ENCODE results near the gene SH3BP1. TPM values are rescaled to one million over a fixed set of nuclear protein-coding genes. Genes with fewer than 3 reads are reported as not detected.

SH3BP1 gene
- total and polyA plus RNA-seq, 2 of the 13 experiments (the other 11 are each of a cell fraction or from before 2014, with no cell fraction given): 8.4 to 18.5 TPM

- TF ChIP-seq FOXP4 (CRISPR knock-in tag; IDR thresholded peaks at IDR 0.05): peak; percentile 58
- TF ChIP-seq FOSL2 (CRISPR knock-in tag; IDR thresholded peaks at IDR 0.05): peak; percentile 45
- TF ChIP-seq ZNF598 (CRISPR knock-in tag; IDR thresholded peaks at IDR 0.05; ENCODE audit: borderline replicate concordance): no peak
- TF ChIP-seq THAP7 (CRISPR knock-in tag; IDR thresholded peaks at IDR 0.05): no peak
- TF ChIP-seq FOXK2 (IDR thresholded peaks at IDR 0.05): 0 out of 2 replicates have a peak, but pooled peaks have one; percentile 11
- peak; percentile 31; the same call in 1 of the 2 replicates for TF ChIP-seq SP4 (CRISPR knock-in tag; IDR thresholded peaks at IDR 0.05)
- peak; percentile 52; the same call in 1 of the 2 replicates for TF ChIP-seq SSRP1 (CRISPR knock-in tag; IDR thresholded peaks at IDR 0.05)
- TF ChIP-seq FOXP1 (IDR thresholded peaks at IDR 0.05): no peak
- peak; percentile 57; the same call in 1 of the 2 replicates for TF ChIP-seq FOXP1 (CRISPR knock-in tag; IDR thresholded peaks at IDR 0.05)
- TF ChIP-seq ZGPAT (CRISPR knock-in tag; IDR thresholded peaks at IDR 0.05): peak; percentile 41; the same call in 1 of the 2 replicates
- TF ChIP-seq GZF1 (CRISPR knock-in tag; IDR thresholded peaks at IDR 0.05): no peak
- TF ChIP-seq ZKSCAN1 (IDR thresholded peaks at IDR 0.05; ENCODE audit: low read length): peak; percentile 23; the same call in 1 of the 2 replicates
- TF ChIP-seq CREB3 (CRISPR knock-in tag; IDR thresholded peaks at IDR 0.05): no peak
- TF ChIP-seq CTCF (CRISPR knock-in tag; IDR thresholded peaks at IDR 0.05): peak; percentile 74
- TF ChIP-seq ZNF710 (CRISPR knock-in tag; IDR thresholded peaks at IDR 0.05; ENCODE audit: borderline replicate concordance): peak; percentile 97
- TF ChIP-seq ATF7 (IDR thresholded peaks at IDR 0.05): peak; percentile 91
- TF ChIP-seq ATF7 (CRISPR knock-in tag; IDR thresholded peaks at IDR 0.05): peak; percentile 90
These were observed 21.9 kb downstream of the SH3BP1 start (continued) for GRCh38 chr22:37661160-37661924.

Measured in HepG2 (cell line).